Kidney (tissue), 14 donors: ENCODE results near the gene TRAF3. TPM values are rescaled to one million over a fixed set of nuclear protein-coding genes. Genes with fewer than 3 reads are reported as not detected.

Source experiments
- DNase-seq, 5 donors: peaks; one replicate each; pipeline ENCODE4 v3.0.0-alpha.2; 2013 to 2020
- FAIRE-seq: peaks from 2 replicates; lab custom pipeline; 2012; peaks lifted over from hg19 to GRCh38; lab: Jason Lieb, UNC
- H3K27ac ChIP-seq, 2 donors: one replicate each; pipeline ENCODE4 v1.7.0; 2013; ENCODE audit warnings: low read depth in 2 of 2, low read length in 2 of 2, inconsistent platforms in 1 of 2
- H3K27me3 ChIP-seq: one replicate; pipeline ENCODE4 v1.7.1; 2013; ENCODE audit warnings: low read length, inconsistent platforms; ENCODE audit not compliant: control insufficient read depth, insufficient read depth
- H3K36me3 ChIP-seq, 3 donors: one replicate each; pipeline versions ENCODE4 v1.7.0 to v1.7.1; 2013; ENCODE audit warnings: low read length in 3 of 3, control low read depth in 1 of 3, inconsistent platforms in 1 of 3; ENCODE audit not compliant: insufficient read depth in 3 of 3, control insufficient read depth in 2 of 3
- H3K4me1 ChIP-seq, 3 donors: one replicate each; pipeline versions ENCODE4 v1.7.0 to v1.7.1; 2013; ENCODE audit warnings: low read length in 3 of 3, inconsistent platforms in 1 of 3, low read depth in 1 of 3; ENCODE audit not compliant: control insufficient read depth in 2 of 3, insufficient read depth in 2 of 3
- H3K4me3 ChIP-seq, 3 donors: one replicate each; pipeline versions ENCODE4 v1.7.0 to v1.8.1; 2013; ENCODE audit warnings: low read length in 3 of 3, control low read depth in 1 of 3, inconsistent platforms in 1 of 3
- H3K9ac ChIP-seq, 3 donors: one replicate each; pipeline versions ENCODE4 v1.7.0 to v1.7.1; 2013; ENCODE audit warnings: low read length in 3 of 3, control low read depth in 1 of 3, inconsistent platforms in 1 of 3
- H3K9me3 ChIP-seq, 3 donors: one replicate each; pipeline versions ENCODE4 v1.7.0 to v1.7.1; 2013; ENCODE audit warnings: low read length in 3 of 3, control low read depth in 1 of 3, inconsistent platforms in 1 of 3; ENCODE audit not compliant: control insufficient read depth in 2 of 3, insufficient read depth in 1 of 3
- intact Hi-C: fragments of 100-400 bp; cut with DNase I; formaldehyde crosslinking; loops from one replicate; pipeline ENCODE4 v1.11.1; 2022
- polyA plus RNA-seq: library from polyadenylated mRNA; stranded (reverse); fragments of 350-450 nt; fragmentation: Illumina TruSeq; extraction: RNeasy Lipid Tissue Mini Kit (QIAGEN cat#74804); gene quantifications from one replicate; pipeline ENCODE4 v1.2.3, GENCODE V29; 2014; ENCODE audit warnings: low read depth, low replicate concordance; ENCODE audit not compliant: insufficient read depth
- total RNA-seq: library from RNA; stranded (reverse); fragmentation: NEBNext Ultra II Directional; extraction: Animal tissue kit (Norgen Biotek cat#: 25700); gene quantifications from one replicate; pipeline ENCODE4 v1.2.1, GENCODE V29; 2021
- TF ChIP-seq, protein P1 (sequence below): IDR thresholded peaks from 3 replicates; pipeline ENCODE4 v1.5.1; 2012; ENCODE audit warnings: mild to moderate bottlenecking, moderate library complexity, borderline replicate concordance; ENCODE audit not compliant: insufficient read depth; ENCODE audit errors: extremely low read depth
- donor health status: control.
- donor health status: control.
- donor health status: control.
- donor health status: control.
- donor health status: control.
- donor health status: DM: yes; HTN: yes; CAD: no.
- donor health status: Normal renal cell carcinoma (clear cell type).

TRAF3 gene
- total and polyA plus RNA-seq, 2 donors from 2014 or later: 5.2 to 35.4 TPM

DNA sequence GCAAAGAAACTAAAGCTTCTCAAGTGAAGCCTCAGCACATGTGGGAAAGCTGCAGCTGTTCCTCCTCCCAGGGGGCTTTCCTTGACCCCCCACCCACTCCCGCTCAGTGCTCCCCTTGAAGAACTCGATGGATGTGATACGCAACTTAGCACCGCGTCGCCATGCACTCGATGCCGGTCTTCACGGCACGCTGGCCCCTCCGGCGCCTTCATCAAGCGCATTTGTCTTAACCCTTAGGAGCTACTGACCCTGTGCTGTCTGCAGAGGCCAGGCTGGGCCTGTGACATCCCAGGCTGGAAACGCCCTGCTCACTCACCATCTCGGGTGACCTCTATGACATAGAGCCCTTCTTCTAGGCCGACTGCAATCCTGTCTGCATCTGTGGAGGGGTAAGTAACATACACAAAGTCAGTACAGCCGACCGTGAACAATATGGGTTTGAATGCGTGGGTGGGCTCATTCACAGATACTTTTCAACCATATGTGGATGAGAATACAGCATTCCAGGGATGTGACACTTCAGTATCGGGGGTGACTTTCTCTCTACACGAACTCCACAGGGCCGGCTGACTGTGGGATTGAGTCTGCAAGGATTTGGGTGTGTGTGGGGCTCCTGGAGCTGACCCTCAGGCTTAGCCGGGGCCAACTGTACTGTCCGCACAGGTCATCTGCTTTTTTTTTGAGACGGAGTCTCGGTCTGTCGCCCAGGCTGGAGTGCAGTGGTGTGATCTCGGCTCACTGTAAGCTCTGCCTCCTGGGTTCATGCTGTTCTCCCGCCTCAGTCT lies 168.3 kb downstream of the TRAF3 start:
- TF ChIP-seq, protein P1, sequence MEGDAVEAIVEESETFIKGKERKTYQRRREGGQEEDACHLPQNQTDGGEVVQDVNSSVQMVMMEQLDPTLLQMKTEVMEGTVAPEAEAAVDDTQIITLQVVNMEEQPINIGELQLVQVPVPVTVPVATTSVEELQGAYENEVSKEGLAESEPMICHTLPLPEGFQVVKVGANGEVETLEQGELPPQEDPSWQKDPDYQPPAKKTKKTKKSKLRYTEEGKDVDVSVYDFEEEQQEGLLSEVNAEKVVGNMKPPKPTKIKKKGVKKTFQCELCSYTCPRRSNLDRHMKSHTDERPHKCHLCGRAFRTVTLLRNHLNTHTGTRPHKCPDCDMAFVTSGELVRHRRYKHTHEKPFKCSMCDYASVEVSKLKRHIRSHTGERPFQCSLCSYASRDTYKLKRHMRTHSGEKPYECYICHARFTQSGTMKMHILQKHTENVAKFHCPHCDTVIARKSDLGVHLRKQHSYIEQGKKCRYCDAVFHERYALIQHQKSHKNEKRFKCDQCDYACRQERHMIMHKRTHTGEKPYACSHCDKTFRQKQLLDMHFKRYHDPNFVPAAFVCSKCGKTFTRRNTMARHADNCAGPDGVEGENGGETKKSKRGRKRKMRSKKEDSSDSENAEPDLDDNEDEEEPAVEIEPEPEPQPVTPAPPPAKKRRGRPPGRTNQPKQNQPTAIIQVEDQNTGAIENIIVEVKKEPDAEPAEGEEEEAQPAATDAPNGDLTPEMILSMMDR: no peak
- no peak for FAIRE-seq
- H3K27me3 ChIP-seq: no peaks in the 10 kb centered on the region
- no peak overlapping the region for H3K9ac ChIP-seq
- peak in 1 of 5 donors; percentile 63 for DNase-seq
- H3K9me3 ChIP-seq: no peaks in the 10 kb centered on the region
- no peak overlapping the region for H3K27ac ChIP-seq
- H3K4me3 ChIP-seq: no peak overlapping the region
- H3K4me1 ChIP-seq: no peaks in the 10 kb centered on the region
- peaks cover 2 to 59% (median 49%) of the 10 kb centered on the region in 3 donors for H3K36me3 ChIP-seq
- intact Hi-C loops: no loop called here

DNA sequence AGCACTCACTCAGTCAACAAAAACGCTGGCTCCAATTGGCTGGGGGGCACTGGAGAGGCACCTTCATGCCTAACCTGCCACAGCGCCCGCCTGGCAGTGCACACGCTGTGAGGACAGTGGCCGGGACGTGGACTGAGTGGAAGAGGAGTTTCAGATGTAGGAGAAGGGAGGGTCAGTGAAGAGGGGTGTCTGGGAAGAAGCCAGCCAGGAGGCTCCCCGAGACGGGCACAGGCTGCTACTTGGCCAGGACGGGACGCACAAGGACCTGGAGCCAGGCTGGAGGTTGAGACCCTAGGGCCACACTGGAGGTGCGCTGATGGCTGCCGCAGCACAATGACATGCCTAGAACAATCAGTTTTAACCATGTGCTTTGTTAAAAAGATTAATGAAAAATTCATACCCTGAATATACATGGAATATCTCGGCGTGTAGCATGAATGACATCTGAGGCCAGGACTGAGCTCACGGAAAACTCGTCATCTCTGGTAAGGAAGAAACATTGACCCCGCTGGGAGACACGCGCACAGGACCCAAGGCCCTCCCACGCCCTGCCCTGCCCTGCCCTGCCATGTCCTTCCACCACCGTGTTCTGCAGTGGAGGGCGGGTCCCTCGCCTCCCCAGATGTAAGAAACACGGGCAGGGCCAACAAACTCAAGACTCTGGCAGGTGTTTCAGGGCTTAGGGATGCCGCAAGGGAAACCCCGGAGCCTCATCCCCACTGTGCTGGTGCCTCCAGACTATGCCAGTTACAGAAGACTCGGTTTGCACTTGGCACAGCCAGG lies 170.3 kb downstream of the TRAF3 start:
- no peaks in the 10 kb centered on the region for H3K27me3 ChIP-seq
- DNase-seq (peak in 1 of 5 donors; percentile 70), FAIRE-seq (no peak)
- H3K9me3 ChIP-seq: no peaks in the 10 kb centered on the region
- TF ChIP-seq, protein P1: no peak
- H3K36me3 ChIP-seq: peaks cover 2 to 67% (median 56%) of the 10 kb centered on the region in 3 donors
- no peak overlapping the region for H3K9ac ChIP-seq
- no peaks in the 10 kb centered on the region for H3K4me1 ChIP-seq
- no peak overlapping the region for H3K4me3 ChIP-seq
- H3K27ac ChIP-seq: no peak overlapping the region
- intact Hi-C loops: no loop called here

GRCh38 chr14:102948698-102949061 lies 171.4 kb downstream of the TRAF3 start:
- DNase-seq (peak in 1 of 5 donors; percentile 59), FAIRE-seq (no peak)
- H3K9me3 ChIP-seq: no peaks in the 10 kb centered on the region
- H3K4me3 ChIP-seq: no peak overlapping the region
- H3K36me3 ChIP-seq: peaks cover 2 to 72% (median 57%) of the 10 kb centered on the region in 3 donors
- TF ChIP-seq, protein P1: no peak
- intact Hi-C loops: no loop called here
- H3K9ac ChIP-seq: no peak overlapping the region
- no peak overlapping the region for H3K27ac ChIP-seq
- no peaks in the 10 kb centered on the region for H3K27me3 ChIP-seq
- no peaks in the 10 kb centered on the region for H3K4me1 ChIP-seq
